HG03521 (cell line): Measurements from ENCODE around the gene MINPP1.
"Not testable (repeated sequence)": the region's sequence is repeated elsewhere in the genome, so short reads cannot be mapped to it uniquely, and the experiment has no call there.

Experiments
- ATAC-seq: cut with Tn5 transposase; IDR thresholded peaks from one replicate; pipeline ENCODE4 v1.9.1; 2021; ENCODE audit warnings: mild to moderate bottlenecking, moderate library complexity; ENCODE audit not compliant: unreplicated experiment

Gene MINPP1

GRCh38 chr10:87504640-87505365 lies at the start of gene MINPP1:
Gene MINPP1, plus strand, starts transcription at chr10:87504893. Its CDS starts 23 bp downstream, at chr10:87504916.
- ATAC-seq = peak; percentile 83

DNA sequence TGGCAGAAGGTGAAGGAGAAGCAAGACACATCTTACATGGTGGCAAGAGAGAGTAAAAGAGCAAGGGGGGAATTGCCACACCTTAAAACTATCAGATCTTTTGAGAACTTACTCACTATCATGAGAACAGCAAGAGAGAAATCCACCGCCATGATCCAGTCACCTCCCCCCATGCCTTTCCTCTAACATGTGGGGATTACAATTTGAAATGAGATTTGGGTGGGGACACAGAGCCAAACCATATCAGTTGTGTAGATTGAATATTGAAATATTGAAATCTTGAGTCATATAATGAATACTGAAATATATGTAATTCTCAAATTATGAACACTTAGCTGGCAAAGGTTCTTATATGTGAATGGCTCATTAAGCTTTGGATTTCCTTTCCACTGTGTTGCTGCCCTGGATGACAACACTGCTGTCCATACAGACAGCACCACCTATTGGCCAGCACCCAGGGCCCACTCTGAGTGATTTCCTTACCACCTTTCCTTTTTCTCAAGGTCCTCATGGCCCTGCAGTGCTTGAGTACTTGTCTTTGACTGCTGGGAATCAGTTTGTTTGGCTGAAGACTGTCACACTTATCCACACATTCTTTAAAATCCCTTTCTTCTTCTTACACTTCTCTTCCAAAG lies 48.0 kb upstream of the MINPP1 start:
- not testable (repeated sequence) for ATAC-seq

DNA sequence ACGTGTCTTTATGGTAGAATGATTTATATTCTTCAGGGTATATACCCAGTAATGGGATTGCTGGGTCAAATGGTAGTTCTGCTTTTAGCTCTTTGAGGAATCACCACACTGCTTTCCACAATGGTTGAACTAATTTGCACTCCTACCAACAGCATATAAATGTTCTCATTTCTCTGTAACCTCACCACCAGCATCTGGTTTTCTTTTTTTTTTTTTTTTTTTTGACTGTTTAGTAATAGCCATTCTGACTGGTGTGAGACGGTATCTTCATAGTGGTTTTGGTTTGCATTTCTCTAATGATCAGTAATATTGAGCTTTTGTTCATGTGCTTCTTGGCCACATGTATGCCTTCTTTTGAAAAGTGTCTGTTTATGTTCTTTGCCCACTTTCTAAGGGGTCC lies 42.9 kb upstream of the MINPP1 start:
- ATAC-seq = not testable (repeated sequence)

DNA sequence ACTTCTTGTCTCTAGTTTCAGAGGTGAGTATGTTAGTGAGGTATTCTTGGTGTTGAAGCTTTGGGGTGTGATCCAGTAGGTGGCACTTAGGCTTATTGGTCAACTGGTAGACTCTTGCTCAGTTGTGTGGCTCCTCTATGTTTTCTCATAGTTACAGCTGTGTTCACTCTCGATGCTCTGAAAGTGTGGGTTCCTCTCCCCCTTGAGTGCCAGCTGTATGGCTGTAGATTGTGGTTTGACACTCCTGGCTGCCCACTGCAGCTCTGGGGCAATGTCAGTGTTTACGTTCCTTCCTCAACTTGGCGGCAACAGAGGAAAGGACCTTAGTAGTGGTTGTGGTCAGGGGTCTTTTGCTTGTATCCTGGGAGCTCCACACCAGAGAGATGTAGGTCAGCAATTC lies 37.8 kb upstream of the MINPP1 start:
- ATAC-seq = not testable (repeated sequence)

GRCh38 chr10:87488733-87489132 lies 16.0 kb upstream of the MINPP1 start:
- not testable (repeated sequence) for ATAC-seq

GRCh38 chr10:87490285-87490684 lies 14.4 kb upstream of the MINPP1 start:
- not testable (repeated sequence) for ATAC-seq

DNA sequence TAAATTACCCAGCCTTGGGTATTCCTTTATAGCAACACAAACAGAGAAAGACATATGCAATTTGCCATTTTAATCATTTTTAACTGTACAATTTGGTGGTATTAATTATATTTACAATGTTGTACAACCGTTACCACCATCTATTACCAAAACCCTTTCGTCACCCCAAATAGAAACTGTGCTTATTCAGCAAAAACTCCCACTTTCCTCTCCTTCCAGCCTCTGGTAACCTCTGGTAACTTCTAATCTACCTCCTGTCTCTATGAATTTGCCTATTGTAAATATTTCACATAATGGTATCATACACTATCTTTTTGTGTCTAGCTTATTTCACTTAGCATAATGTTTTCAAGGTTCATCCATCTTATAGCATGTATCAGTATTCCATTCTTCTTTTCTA lies 12.2 kb upstream of the MINPP1 start:
- ATAC-seq = not testable (repeated sequence)

DNA sequence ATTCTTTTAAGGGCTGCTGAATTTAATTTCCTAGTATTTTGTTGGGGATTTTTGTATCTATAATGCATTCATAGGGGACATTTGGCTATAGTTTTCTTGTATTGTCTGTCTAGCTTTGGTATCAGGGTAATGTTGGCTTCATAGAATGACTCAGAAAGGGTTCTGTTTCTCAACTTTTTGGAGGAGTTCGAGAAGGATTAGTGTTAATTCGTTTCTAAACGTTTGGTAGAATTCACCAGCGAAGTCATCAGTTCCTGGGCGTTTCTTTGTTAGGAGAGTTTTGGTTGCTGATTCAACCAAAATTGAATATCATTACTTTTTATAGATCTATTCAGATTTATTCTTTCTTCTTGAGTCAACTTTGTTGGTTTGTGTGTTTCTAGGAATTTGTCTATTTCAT lies 9.2 kb upstream of the MINPP1 start:
- not testable (repeated sequence) for ATAC-seq

- ATAC-seq = not testable (repeated sequence)
Measured at GRCh38 chr10:87497386-87497785, 7.3 kb upstream of the MINPP1 start.

DNA sequence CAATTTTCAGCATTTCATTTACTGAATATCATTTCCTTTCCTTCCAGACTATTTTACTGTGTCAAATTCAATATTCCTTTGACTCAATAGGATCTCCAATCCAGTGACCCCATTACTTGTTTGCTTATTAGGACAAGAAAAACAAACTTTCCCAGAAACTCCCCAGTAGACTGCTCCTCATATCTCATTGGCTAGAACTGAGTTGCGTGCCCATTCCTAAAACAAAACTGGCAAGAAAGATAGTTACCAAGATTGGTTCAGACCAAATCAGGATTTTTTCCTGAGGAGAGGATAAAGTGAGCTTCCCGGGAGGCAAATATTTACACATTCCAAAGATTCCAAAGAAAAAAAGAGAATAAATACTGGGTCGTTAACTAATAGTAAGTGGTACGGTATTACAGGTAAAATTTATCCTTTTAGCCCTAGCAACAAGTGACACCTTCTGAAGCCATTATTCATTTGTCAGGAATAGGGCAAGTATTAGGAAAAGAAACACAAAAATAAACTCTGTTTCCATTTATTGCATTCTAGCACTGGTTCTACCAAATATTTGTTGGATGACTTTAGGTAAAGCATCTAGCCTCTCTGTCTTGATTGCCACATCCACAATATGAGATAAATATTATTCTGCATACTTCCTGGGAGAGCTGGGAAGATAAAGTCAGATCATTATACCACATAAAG lies 6.4 kb upstream of the MINPP1 start:
- ATAC-seq = not testable (repeated sequence)

- ATAC-seq = no peak
Measured at GRCh38 chr10:87500646-87501048, 4.0 kb upstream of the MINPP1 start.

- no peak for ATAC-seq
Measured at GRCh38 chr10:87503401-87503800, 1.3 kb upstream of the MINPP1 start.

DNA sequence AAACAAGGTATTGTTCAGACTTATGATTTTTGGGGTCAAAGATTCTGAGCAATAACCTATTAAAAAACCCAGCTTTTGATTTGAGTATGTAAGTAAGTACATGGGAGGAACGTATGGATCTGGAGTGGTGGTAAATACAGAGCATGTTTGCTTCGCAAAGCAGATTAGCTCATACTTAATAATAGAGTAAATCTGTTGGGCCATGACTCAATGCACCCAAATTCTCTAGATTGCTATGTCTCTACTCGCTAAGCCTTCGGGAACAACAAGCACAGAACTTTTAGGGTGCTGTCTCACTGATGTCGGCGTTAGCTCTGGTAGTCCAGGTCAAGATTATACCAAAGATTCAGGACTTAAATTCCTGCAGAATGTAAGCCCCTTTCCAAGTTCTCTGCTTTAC lies 807 bp upstream of the MINPP1 start:
- ATAC-seq = no peak

- ATAC-seq = no peak
Measured at GRCh38 chr10:87504307-87504639, 420 bp upstream of the MINPP1 start.

- ATAC-seq = peak; percentile 48
Measured at GRCh38 chr10:87505366-87506111, 846 bp downstream of the MINPP1 start.

DNA sequence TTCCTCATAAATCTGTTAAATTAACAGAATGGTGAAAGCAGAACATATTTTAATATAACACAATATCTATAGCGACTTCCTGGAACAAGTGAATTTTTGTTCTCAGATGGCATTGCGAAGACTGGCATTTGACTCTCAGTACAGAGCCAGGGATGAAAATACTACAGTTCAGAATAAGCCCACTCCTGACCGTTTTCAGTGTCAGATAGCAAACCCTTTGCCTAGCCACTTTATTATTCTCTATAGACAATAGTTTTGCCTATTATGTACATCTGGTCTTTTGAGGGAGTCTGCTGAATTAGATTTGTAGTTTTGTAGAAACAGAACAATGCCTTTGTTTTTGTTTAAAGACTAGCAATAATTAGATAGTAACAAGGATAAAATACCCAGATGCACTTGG lies 2.3 kb downstream of the MINPP1 start:
- ATAC-seq = no peak

DNA sequence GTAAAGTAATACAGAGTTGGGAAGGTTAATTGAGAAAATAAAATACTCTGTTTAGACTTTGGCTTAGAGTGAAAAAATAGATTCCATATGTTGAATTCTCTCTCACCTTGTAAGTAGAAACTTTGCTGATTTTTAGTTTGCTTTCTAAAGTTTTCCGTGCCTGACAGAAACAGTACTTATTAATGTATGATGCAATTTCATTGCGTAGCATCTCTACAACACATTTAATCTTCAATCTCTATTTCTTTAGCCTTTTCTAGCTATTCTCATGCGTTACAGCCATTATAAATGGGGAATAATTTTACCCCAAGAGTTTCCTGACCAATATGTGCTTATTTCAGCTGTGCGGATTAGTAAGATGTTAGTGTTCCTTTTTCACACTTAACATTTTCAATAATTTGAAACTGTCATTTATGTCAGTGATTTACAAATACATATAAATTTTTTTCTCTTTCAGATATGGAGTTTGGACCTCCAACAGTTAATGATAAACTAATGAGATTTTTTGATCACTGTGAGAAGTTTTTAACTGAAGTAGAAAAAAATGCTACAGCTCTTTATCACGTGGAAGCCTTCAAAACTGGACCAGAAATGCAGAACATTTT lies 3.3 kb downstream of the MINPP1 start:
- no peak for ATAC-seq

DNA sequence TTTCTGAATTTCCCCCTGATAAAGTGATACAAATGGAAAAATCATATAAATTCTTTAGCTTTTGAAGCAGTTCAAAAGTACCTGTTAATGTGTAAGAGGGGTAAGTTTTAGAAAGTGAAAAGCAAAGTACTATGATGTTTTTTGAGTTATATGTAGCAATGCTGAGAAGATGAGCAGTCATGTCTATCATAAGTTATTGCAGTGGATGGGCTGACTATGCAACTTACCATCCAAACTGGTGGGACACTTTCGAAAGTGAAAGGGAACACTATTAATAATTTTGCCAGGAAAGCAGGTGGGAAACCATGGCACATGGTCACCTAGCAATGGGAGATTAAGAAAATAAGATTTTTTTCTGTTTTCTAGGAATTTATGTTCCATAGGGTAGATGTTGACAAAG lies 4.1 kb downstream of the MINPP1 start:
- ATAC-seq = no peak

DNA sequence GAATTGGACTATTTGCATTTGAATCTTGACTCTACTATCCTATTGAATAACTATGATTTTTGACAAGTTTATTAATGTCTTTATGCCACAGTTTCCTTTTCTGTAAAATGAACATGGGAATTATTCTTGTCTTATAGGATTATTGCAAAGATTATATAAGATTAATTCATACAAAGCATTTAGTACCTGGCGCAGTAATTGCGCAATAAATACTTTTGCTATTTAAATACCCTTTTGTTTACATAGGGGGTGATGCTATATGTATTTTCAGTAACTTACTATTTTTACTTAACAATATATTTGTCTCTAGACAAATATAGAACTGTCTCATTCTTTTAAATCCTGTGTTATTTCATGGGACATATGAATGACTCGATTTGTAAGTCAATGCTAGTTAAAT lies 5.3 kb downstream of the MINPP1 start:
- ATAC-seq = no peak

- no peak for ATAC-seq
Measured at GRCh38 chr10:87511526-87511925, 6.8 kb downstream of the MINPP1 start.

- no peak for ATAC-seq
Measured at GRCh38 chr10:87518937-87519336, 14.2 kb downstream of the MINPP1 start.
